Stimulated activated naive CD8-positive, alpha-beta T cell treated with anti-CD3 and anti-CD28 coated beads, Interleukin-15, Interleukin-2, amounts not matched to agents 100 U/mL and 50 U/mL, for 24 hours (primary cell): ENCODE measurements around the gene RAB7A.
"Not testable (repeated sequence)": the region's sequence is repeated elsewhere in the genome, so short reads cannot be mapped to it uniquely, and the experiment has no call there.

ENCODE experiments used
- ATAC-seq: fragments of 150-1000 bp; cut with Tn5 transposase; one replicate; pipeline ENCODE4 v1.10.0; 2021
- DNase-seq: peaks from one replicate; pipeline ENCODE4 v3.0.0; 2021

The RAB7A gene

GRCh38 chr3:128815318-128816064, 89.5 kb downstream of the RAB7A start:
- ATAC-seq: no peak
- DNase-seq: no peak

DNA sequence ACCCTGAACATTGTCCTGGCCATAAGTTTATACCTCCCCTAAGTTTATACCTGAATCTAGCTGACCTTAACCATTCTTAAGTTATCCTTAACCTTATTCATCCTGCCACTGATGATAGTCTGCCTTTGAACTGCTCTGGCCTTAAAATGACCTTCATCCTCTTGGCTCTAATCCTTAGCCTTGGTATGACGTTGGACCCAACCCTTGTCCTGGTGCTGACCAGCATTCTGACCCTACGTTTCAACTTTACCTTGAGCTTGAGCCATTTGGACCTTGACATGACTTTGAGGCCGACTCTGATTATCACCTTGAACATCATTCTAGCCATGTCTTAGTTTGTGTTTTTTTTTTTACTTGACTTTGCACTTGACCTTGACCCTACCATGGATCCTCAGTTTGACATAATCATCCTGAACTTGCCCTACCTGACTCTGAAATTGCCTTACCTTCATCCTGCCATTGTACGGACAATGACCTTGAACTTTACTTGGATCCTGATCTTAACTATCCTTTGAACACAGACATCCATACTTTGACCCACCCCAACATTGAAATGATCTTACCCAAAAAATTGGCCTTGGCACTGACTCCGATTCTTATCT, 92.3 kb downstream of the RAB7A start:
- ATAC-seq (no peak), DNase-seq (no peak)

- no peak for DNase-seq
- ATAC-seq: no peak
These were observed 94.4 kb downstream of the RAB7A start for GRCh38 chr3:128820252-128820839.

DNA sequence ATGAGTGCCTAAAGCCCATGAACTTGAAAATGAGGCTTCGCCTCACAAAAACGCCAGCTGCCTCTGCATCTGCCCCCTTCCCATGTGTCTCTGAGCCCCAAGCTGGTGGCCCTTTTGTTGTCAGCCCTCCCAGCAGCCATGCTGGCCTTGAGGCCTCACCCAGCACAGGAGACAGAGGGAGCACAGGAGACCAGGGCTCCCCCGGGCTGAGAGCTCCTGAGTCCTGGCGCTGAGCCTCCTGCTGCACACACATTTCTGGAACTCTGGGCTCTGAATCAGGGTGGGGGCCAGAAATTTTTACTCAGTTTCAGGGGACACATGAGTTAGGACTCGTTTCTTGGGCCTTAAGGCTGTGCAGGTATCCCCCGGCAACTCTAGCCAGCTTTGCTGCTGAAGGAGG, 97.0 kb downstream of the RAB7A start:
- no peak for ATAC-seq
- no peak for DNase-seq

GRCh38 chr3:128823631-128824030, 97.6 kb downstream of the RAB7A start:
- DNase-seq (no peak), ATAC-seq (no peak)

DNA sequence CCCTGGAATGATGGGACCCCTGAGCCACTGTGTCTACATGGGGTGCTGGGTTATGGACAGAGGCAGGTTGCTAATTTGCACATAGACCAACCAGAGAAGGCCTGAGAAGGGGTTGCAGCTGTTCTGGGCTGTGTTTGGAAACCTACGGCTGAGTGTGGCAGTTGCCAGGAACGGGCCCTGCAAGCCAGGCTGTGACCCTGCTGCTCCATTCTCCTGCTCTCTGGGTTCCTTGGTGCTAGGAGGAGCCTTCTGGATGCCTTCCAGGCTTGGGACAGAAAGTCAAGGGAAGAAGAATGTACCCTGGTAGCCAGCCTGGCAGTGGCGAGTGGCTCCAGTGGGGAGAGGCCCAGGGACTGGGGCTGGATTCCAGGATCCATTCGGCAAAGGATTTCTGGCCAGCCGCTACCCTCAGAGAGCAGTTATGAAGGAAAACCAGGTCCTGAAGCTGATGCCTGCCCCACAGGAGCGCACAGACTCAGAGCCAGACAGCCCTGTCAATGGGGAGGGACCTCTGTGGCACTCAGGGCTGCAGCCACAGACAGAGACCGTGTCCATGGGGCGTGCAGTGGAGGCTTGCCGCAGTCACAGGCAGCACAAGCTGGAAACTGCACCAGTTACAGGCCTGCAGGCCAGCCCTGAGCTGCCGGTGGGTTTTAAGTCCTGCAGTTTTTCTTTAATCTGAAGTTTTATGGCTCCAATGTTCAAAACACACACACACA, 98.3 kb downstream of the RAB7A start:
- DNase-seq (no peak), ATAC-seq (peak; percentile 32)

GRCh38 chr3:128825117-128825725, 99.2 kb downstream of the RAB7A start:
- ATAC-seq (no peak), DNase-seq (no peak)

GRCh38 chr3:128829087-128829486, 103.1 kb downstream of the RAB7A start:
- ATAC-seq: not testable (repeated sequence)

DNA sequence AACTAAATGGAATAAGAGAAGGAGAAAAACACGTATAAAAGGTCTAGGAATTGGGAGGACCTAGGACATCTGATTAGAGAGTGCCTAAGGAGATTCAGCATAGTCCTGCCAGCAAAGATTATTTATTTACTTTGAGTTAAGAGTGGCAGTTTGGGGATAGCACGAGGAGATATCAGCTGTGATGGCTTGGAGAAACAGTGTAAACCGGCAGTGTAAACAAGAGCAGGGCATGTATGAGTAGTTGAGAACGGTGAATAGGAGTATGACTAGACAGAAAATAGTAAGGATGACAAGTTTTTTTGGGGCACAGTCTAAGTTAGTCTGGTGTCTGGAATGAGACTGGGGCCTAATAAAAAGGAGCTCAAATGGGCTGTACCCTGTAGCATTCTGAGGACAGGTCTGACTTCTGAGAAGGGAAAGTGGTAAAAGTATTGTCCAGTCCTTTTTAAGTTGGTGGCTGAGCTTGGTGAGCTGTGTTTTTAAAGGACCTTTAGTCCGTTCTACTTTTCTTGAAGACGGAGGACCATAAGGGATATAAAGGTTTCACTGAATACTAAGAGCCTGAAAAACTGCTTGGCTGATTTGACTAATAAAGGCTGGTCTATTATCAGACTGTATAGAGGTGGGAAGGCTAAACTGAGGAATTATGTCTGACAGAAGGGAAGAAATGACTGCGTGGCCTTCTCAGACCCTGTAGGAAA, 104.1 kb downstream of the RAB7A start:
- DNase-seq, ATAC-seq: not testable (repeated sequence)

More at GRCh38 chr3:128829087-128829486, 103.1 kb downstream of the RAB7A start:
- not testable (repeated sequence) for DNase-seq

DNA sequence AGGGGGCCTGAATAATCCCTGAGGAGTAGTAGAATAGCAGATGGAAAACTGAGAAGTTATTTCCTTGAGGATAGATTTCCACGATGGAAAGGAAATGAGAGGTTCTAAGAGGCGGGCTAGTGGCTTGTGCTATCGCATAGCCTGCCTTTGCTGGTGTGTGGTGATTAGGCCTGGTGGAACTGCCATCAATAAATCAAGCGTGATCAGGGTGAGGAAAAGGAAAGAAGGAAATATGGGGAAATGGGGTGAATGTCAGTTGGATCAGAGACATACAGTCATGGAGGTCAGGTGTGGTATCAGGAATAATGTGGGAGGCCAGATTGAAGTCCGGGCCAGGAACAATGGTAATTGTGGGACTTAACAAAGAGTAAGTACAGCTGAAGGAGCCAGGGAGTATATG, 104.8 kb downstream of the RAB7A start:
- DNase-seq, ATAC-seq: not testable (repeated sequence)

GRCh38 chr3:128832979-128833378, 107.0 kb downstream of the RAB7A start:
- not testable (repeated sequence) for DNase-seq, ATAC-seq

DNA sequence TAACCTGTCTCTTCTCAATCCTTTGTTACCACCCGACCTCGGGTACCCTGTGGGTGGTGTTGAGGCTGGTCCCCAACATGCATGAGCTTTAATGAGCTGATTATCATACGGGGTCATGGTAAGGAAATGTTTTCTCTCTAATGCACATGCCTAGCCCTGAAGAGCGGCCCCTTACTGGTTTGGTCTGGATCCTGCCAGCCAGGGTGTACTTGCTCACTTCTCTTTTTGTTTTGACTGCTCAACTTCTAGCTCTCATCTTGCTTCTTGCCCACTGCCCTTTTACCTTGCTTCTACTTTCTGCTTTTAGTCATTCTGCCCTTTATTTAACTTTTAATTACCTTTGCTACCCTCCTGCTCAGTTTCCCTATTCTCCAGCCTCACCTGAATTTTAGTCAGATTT, 109.1 kb downstream of the RAB7A start:
- ATAC-seq: no peak
- DNase-seq: no peak

GRCh38 chr3:128841926-128842920, 116.2 kb downstream of the RAB7A start:
- DNase-seq (no peak), ATAC-seq (no peak)

DNA sequence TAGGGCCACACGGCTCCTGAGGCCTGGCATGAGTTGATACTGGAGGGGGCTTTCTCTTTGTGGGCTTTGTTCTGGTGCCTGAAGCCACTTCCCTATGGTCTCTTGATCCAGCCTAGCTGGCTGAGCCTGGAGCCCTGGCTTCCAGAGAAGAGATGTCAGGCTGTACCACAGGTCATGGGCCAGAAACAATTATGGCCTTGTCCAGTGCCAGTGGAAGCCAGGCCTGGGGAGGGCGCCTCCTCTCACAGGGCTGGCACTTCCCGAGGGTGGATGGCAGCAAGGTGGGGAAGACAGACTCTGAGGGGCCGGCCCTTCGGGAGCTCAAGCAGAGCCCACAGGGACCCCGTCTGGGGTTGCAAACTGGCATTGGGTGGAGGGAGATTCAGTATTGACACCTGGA, 118.5 kb downstream of the RAB7A start:
- DNase-seq (no peak), ATAC-seq (no peak)

DNA sequence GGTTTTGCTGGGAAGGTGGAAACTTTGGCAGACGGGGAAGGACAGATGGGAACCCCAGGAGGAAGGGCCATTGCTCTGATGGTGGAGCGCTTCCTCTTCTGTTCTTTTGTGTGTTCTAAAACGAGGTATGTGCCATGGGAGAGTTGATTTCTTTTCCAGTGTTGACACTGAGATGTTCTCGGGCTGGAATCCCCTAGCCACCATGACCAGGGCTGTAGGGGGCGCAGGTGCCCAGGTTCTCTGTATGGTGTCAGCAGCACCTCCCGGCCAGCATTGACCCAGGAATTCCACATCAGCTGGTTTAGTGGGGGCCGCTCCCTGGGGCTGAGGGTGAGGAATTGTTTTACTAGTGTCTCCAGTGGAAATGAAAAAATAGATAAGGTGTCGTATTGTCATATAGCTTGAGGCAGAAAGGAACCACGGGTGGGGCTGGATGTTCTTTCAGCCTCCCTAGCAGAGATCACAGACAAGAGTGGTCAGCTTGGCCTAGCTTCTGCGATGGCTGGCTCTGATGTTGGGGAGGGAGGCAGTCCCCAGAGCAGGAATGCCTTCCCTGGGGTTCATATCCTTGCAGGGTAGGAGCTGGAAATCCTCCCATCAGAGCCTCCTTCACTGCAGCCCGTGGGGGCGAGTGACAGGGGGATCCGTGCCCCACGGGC, 119.3 kb downstream of the RAB7A start:
- DNase-seq (peak; percentile 16), ATAC-seq (no peak)

DNA sequence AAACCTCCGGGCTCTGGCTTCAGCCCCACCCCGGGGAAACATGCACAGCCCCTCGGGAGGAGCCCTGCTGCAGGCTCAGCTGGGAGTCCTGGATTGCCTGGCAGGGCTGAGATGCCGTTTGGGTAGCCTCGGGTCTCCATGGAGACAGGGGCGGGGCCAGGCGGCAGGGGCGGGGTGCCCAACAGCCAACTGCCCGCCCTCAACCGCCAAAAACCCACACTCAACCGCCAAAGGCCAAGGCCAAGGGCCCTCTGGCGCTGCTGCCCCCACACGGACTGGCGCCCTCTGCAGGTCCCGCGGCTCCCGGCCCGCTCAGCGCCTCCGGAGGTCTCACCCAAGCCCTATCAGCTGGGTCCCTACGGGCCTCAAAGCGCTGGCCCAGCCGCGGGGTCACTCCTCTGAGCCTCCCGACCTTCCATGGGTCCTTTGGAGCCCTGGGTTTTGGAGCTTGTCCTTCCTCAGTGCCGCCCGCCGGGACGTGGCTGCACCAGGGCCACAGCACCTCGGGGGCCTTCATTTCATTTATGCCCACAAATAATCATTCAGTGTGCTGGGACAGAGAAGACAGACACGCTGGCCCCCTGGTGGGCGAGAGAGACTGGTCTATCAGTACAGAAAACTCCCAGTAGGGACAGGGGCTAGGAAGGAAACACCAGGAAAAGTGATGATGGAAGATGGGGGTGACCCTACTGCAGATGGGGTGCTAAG, 119.9 kb downstream of the RAB7A start:
- DNase-seq (peak; percentile 95), ATAC-seq (peak; percentile 89)

DNA sequence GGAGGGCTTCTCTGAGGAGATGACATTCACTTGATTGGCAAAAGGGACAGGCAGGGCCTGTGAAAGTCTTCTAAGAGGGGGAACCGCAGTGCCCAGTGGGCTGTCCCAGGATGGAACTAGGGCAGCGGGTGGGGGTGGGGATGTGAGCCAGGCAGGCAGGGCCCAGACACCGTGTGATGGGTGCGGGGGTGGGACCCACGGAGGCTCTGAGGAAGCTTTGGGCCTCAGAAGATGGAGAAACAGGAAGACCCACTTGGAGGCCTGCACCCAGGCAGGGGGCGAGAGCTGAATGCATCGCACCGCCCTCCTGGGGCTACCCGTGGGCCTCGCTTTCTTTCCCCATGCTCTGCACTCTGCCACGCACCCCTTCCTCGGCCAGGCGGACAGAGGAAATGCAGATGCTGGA, 120.5 kb downstream of the RAB7A start:
- peak; percentile 50 for DNase-seq
- peak; percentile 23 for ATAC-seq

- DNase-seq (no peak), ATAC-seq (no peak)
These were observed 121.8 kb downstream of the RAB7A start for GRCh38 chr3:128847666-128848370.

DNA sequence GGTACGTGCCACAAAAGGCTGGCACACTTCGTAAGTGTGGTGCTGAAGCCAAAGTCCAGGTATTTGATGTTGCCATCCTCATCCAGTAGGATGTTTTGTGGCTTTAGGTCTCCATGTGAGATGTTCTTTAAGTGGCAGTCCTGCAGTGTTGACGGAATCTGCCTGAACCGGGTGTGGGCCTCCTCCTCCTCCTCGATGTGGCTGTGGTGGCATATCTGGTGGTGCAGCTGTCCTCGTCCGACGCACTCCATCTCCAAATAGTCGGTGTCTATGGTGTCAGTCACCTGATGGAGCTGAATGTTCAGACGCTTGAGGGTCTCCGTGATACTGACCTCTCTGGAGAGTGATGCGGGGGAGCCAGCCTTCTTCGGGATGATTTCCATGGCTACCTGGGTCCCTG, 123.0 kb downstream of the RAB7A start:
- ATAC-seq: no peak
- DNase-seq: no peak
